DOHH2 (cell line): ENCODE measurements around the gene PIGZ.

ENCODE experiments used
- EZH2phosphoT487 ChIP-seq: fragments of 200-600 bp; sonication (generic); IDR thresholded peaks from 2 replicates; pipeline ENCODE4 v1.6.1; 2017; ENCODE audit warnings: borderline replicate concordance, mild to moderate bottlenecking, antibody characterized with exemption, low read length, moderate library complexity, mixed read lengths
- TF ChIP-seq, protein P1 (sequence below): fragments of 200-600 bp; sonication (generic); IDR thresholded peaks from one replicate; pipeline ENCODE4 v1.5.1; 2014; ENCODE audit warnings: antibody characterized with exemption, mild to moderate bottlenecking, low read depth, low read length; ENCODE audit not compliant: poor library complexity, severe bottlenecking

DNA sequence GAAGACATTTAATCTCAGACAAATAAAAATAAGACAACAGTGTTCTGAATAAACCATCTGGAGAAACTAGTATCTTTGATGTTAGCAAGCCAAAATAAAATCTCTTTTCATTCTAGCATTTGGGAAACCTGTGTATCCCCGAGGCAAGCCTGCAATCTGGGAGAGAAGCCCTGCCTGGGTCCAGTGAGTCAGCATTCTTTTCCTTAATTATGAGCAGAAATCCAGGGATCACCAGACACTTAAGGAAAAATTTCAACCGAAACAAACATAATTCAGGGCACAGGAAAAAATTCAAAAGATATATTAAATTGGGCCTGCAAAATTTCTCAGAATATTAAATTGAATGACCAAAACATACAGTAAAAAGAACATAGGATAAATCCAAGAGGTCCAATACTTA lies 30.5 kb downstream of the PIGZ start:
- TF ChIP-seq, protein P1, sequence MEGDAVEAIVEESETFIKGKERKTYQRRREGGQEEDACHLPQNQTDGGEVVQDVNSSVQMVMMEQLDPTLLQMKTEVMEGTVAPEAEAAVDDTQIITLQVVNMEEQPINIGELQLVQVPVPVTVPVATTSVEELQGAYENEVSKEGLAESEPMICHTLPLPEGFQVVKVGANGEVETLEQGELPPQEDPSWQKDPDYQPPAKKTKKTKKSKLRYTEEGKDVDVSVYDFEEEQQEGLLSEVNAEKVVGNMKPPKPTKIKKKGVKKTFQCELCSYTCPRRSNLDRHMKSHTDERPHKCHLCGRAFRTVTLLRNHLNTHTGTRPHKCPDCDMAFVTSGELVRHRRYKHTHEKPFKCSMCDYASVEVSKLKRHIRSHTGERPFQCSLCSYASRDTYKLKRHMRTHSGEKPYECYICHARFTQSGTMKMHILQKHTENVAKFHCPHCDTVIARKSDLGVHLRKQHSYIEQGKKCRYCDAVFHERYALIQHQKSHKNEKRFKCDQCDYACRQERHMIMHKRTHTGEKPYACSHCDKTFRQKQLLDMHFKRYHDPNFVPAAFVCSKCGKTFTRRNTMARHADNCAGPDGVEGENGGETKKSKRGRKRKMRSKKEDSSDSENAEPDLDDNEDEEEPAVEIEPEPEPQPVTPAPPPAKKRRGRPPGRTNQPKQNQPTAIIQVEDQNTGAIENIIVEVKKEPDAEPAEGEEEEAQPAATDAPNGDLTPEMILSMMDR: no peak
- TF ChIP-seq EZH2phosphoT487: no peak
